ENCODE measurements around the gene GUCY1A2.

- TF ChIP-seq, protein P1, sequence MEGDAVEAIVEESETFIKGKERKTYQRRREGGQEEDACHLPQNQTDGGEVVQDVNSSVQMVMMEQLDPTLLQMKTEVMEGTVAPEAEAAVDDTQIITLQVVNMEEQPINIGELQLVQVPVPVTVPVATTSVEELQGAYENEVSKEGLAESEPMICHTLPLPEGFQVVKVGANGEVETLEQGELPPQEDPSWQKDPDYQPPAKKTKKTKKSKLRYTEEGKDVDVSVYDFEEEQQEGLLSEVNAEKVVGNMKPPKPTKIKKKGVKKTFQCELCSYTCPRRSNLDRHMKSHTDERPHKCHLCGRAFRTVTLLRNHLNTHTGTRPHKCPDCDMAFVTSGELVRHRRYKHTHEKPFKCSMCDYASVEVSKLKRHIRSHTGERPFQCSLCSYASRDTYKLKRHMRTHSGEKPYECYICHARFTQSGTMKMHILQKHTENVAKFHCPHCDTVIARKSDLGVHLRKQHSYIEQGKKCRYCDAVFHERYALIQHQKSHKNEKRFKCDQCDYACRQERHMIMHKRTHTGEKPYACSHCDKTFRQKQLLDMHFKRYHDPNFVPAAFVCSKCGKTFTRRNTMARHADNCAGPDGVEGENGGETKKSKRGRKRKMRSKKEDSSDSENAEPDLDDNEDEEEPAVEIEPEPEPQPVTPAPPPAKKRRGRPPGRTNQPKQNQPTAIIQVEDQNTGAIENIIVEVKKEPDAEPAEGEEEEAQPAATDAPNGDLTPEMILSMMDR (conservative IDR thresholded peaks at IDR 0.05; ENCODE audit: low read depth, low read length), result no peak
- TF ChIP-seq EZH2 (IDR thresholded peaks at IDR 0.05; ENCODE audit: borderline replicate concordance, low read depth, low read length, poor library complexity, severe bottlenecking), result no peak
Observed at GRCh38 chr11:106642331-106642730, 375.9 kb downstream of the GUCY1A2 start.
